Activated CD8-positive, alpha-beta T cell treated with anti-CD3 and anti-CD28 coated beads, Interleukin-2, amount 10 ng/mL, durations not matched to agents 7 days and 5 days (primary cell): Measurements from ENCODE around the gene TMEM74B. TPM values are rescaled to one million over a fixed set of nuclear protein-coding genes. Genes with fewer than 3 reads are reported as not detected.

Experiments
- ATAC-seq: fragments of 150-1000 bp; cut with Tn5 transposase; one replicate; pipeline ENCODE4 v1.10.0; 2021; ENCODE audit warnings: moderate library complexity
- CTCF ChIA-PET: fragments of 350-600 bp; sonication (Branson Sonifier 250); formaldehyde crosslinking; loops from one replicate; lab custom pipeline; 2021; ENCODE audit warnings: antibody characterized with exemption; lab: Charles Lee
- POLR2A ChIA-PET: fragments of 350-600 bp; sonication (Branson Sonifier 250); formaldehyde crosslinking; loops from one replicate; lab custom pipeline; 2021; ENCODE audit warnings: antibody characterized with exemption; lab: Charles Lee
- DNase-seq: peaks from one replicate; pipeline ENCODE4 v3.0.0-alpha.2; 2020
- H3K27ac Mint-ChIP-seq: one replicate; pipeline ENCODE4 v1.8.0; 2021; ENCODE audit warnings: mild to moderate bottlenecking, mixed read lengths
- H3K27me3 Mint-ChIP-seq: one replicate; pipeline ENCODE4 v1.8.0; 2021; ENCODE audit warnings: low read depth, mixed read lengths
- H3K36me3 Mint-ChIP-seq: one replicate; pipeline ENCODE4 v1.8.0; 2021; ENCODE audit warnings: low read depth, mixed read lengths
- H3K4me1 Mint-ChIP-seq: one replicate; pipeline ENCODE4 v1.8.0; 2021; ENCODE audit warnings: low read depth, mixed read lengths
- H3K4me3 Mint-ChIP-seq: one replicate; pipeline ENCODE4 v1.8.0; 2021; ENCODE audit warnings: mild to moderate bottlenecking, mixed read lengths
- H3K9me3 Mint-ChIP-seq: one replicate; pipeline ENCODE4 v1.8.0; 2022; ENCODE audit warnings: mixed read lengths; ENCODE audit not compliant: insufficient read depth
- total RNA-seq, 2 experiments: library from RNA; stranded (reverse); gene quantifications; one replicate each; pipeline ENCODE4 v1.2.3, GENCODE V29; 2021

The TMEM74B gene
- total RNA-seq, 2 experiments from 2014 or later: 0.39 to 1.1 TPM

- no peak for ATAC-seq
- ChIA-PET CTCF (interaction anchor here (0.5 to 3.1 kb wide), 3 partner anchors 9 to 14 kb away, joined by 3 to 17 read pairs (median 3); no protein-coding TSS in a partner anchor), POLR2A (no interaction called here)
- Mint-ChIP-seq H3K4me1 (peaks cover 7% of the 10 kb centered on the region), H3K36me3 (no peaks in the 10 kb centered on the region), H3K27me3 (peaks cover 11% of the 10 kb centered on the region), H3K4me3 (no peak overlapping the region), H3K27ac (no peak overlapping the region), H3K9me3 (no peaks in the 10 kb centered on the region)
- DNase-seq: no peak
Observed at GRCh38 chr20:1203630-1204029, 18.8 kb upstream of the TMEM74B start.

- DNase-seq (no peak), ATAC-seq (no peak)
- POLR2A ChIA-PET: no interaction called here
- Mint-ChIP-seq H3K27ac (no peak within 1 kb of the TSS), H3K4me1 (peaks cover 7% of the 10 kb centered on the region), H3K36me3 (no peaks in the 10 kb centered on the region), H3K9me3 (no peaks in the 10 kb centered on the region), H3K27me3 (peaks cover 8% of the 10 kb centered on the region), H3K4me3 (no peak within 1 kb of the TSS)
- CTCF ChIA-PET: interaction anchor here (0.7 to 3.1 kb wide), 2 partner anchors 10 to 13 kb away, joined by 3 to 17 read pairs; no protein-coding TSS in a partner anchor
Observed at GRCh38 chr20:1202762-1203504, 18.2 kb upstream of the TMEM74B start, which contains the start of gene C20orf202. Gene C20orf202 (plus strand): TSS chr20:1203454. CDS start chr20:1203586, 132 bp downstream.

GRCh38 chr20:1199964-1200363 lies 15.2 kb upstream of the TMEM74B start:
- ATAC-seq: peak; percentile 51
- Mint-ChIP-seq H3K9me3 (no peaks in the 10 kb centered on the region), H3K36me3 (no peaks in the 10 kb centered on the region), H3K4me3 (no peak overlapping the region), H3K27me3 (peaks cover 4% of the 10 kb centered on the region), H3K4me1 (peaks cover 11% of the 10 kb centered on the region), H3K27ac (no peak overlapping the region)
- ChIA-PET CTCF (interaction anchor here (1.4 to 1.6 kb wide), 2 partner anchors 10 to 13 kb away, joined by 3 to 9 read pairs; no protein-coding TSS in a partner anchor), POLR2A (no interaction called here)
- DNase-seq: no peak

GRCh38 chr20:1199212-1199873 lies 14.6 kb upstream of the TMEM74B start:
- POLR2A ChIA-PET: no interaction called here
- no peaks in the 10 kb centered on the region for H3K36me3 Mint-ChIP-seq
- no peak for ATAC-seq
- no peak for DNase-seq
- CTCF ChIA-PET: interaction anchor here (1.4 to 1.6 kb wide), 2 partner anchors 9 to 14 kb away, joined by 3 to 9 read pairs; no protein-coding TSS in a partner anchor
- no peak overlapping the region for H3K27ac Mint-ChIP-seq
- no peak overlapping the region for H3K4me3 Mint-ChIP-seq
- peaks cover 4% of the 10 kb centered on the region for H3K27me3 Mint-ChIP-seq
- H3K9me3 Mint-ChIP-seq: no peaks in the 10 kb centered on the region
- peaks cover 11% of the 10 kb centered on the region for H3K4me1 Mint-ChIP-seq

GRCh38 chr20:1198751-1199150 lies 14.0 kb upstream of the TMEM74B start:
- peaks cover 4% of the 10 kb centered on the region for H3K27me3 Mint-ChIP-seq
- CTCF ChIA-PET: interaction anchor here (1.6 kb wide), 1 partner anchor 14 kb away, joined by 9 read pairs; no protein-coding TSS in a partner anchor
- peaks cover 11% of the 10 kb centered on the region for H3K4me1 Mint-ChIP-seq
- ATAC-seq (no peak), DNase-seq (no peak)
- H3K4me3 Mint-ChIP-seq: no peak overlapping the region
- POLR2A ChIA-PET: no interaction called here
- H3K36me3 Mint-ChIP-seq: no peaks in the 10 kb centered on the region
- H3K27ac Mint-ChIP-seq: no peak overlapping the region
- no peaks in the 10 kb centered on the region for H3K9me3 Mint-ChIP-seq

- H3K27me3 Mint-ChIP-seq: peaks cover 4% of the 10 kb centered on the region
- H3K9me3 Mint-ChIP-seq: no peaks in the 10 kb centered on the region
- no peak overlapping the region for H3K4me3 Mint-ChIP-seq
- ChIA-PET POLR2A (no interaction called here), CTCF (no interaction called here)
- DNase-seq (no peak), ATAC-seq (no peak)
- H3K27ac Mint-ChIP-seq: no peak overlapping the region
- no peaks in the 10 kb centered on the region for H3K36me3 Mint-ChIP-seq
- peaks cover 11% of the 10 kb centered on the region for H3K4me1 Mint-ChIP-seq
Observed at GRCh38 chr20:1197801-1198200, 13.0 kb upstream of the TMEM74B start.

- peaks cover 11% of the 10 kb centered on the region for H3K4me1 Mint-ChIP-seq
- no peak overlapping the region for H3K27ac Mint-ChIP-seq
- ATAC-seq (no peak), DNase-seq (no peak)
- CTCF ChIA-PET: interaction anchor here (1.3 kb wide), 1 partner anchor 10 kb away, joined by 5 read pairs; no protein-coding TSS in a partner anchor
- H3K4me3 Mint-ChIP-seq: no peak overlapping the region
- no peaks in the 10 kb centered on the region for H3K9me3 Mint-ChIP-seq
- POLR2A ChIA-PET: no interaction called here
- no peaks in the 10 kb centered on the region for H3K36me3 Mint-ChIP-seq
- peaks cover 4% of the 10 kb centered on the region for H3K27me3 Mint-ChIP-seq
Observed at GRCh38 chr20:1196634-1197033, 11.9 kb upstream of the TMEM74B start.

- Mint-ChIP-seq H3K36me3 (no peaks in the 10 kb centered on the region), H3K27me3 (peaks cover 13% of the 10 kb centered on the region), H3K4me3 (no peak overlapping the region), H3K4me1 (peaks cover 9% of the 10 kb centered on the region), H3K27ac (no peak overlapping the region), H3K9me3 (no peaks in the 10 kb centered on the region)
- CTCF ChIA-PET: no interaction called here
- DNase-seq (no peak), ATAC-seq (no peak)
- POLR2A ChIA-PET: no interaction called here
Observed at GRCh38 chr20:1195226-1195625, 10.4 kb upstream of the TMEM74B start.

GRCh38 chr20:1191299-1191698 lies 6.5 kb upstream of the TMEM74B start:
- H3K9me3 Mint-ChIP-seq: no peaks in the 10 kb centered on the region
- H3K4me3 Mint-ChIP-seq: no peak overlapping the region
- DNase-seq: no peak
- no peaks in the 10 kb centered on the region for H3K36me3 Mint-ChIP-seq
- ATAC-seq: no peak
- ChIA-PET CTCF (interaction anchor here (0.9 to 2.8 kb wide), 2 partner anchors 22 to 545 kb away, joined by 3 to 7 read pairs; no protein-coding TSS in a partner anchor), POLR2A (no interaction called here)
- H3K27me3 Mint-ChIP-seq: peaks cover 20% of the 10 kb centered on the region
- no peak overlapping the region for H3K27ac Mint-ChIP-seq
- H3K4me1 Mint-ChIP-seq: no peaks in the 10 kb centered on the region

- Mint-ChIP-seq H3K27ac (no peak overlapping the region), H3K4me1 (peaks cover 4% of the 10 kb centered on the region), H3K9me3 (no peaks in the 10 kb centered on the region), H3K4me3 (no peak overlapping the region), H3K27me3 (peaks cover 24% of the 10 kb centered on the region), H3K36me3 (no peaks in the 10 kb centered on the region)
- no peak for DNase-seq
- ATAC-seq: no peak
- CTCF ChIA-PET: interaction anchor here (0.9 to 2.8 kb wide), 3 partner anchors 9 to 545 kb away, joined by 3 to 7 read pairs (median 3); no protein-coding TSS in a partner anchor
- POLR2A ChIA-PET: no interaction called here
Observed at GRCh38 chr20:1190847-1191246, 6.1 kb upstream of the TMEM74B start.

GRCh38 chr20:1189827-1190226 lies 5.0 kb upstream of the TMEM74B start:
- no peak for ATAC-seq
- POLR2A ChIA-PET: no interaction called here
- CTCF ChIA-PET: interaction anchor here (0.8 to 2.8 kb wide), 3 partner anchors 10 to 23 kb away, joined by 3 to 7 read pairs (median 3); partner anchors contain the start of gene C20orf202
- Mint-ChIP-seq H3K27me3 (peaks cover 25% of the 10 kb centered on the region), H3K9me3 (no peaks in the 10 kb centered on the region), H3K4me3 (no peak overlapping the region), H3K36me3 (no peaks in the 10 kb centered on the region), H3K4me1 (peaks cover 5% of the 10 kb centered on the region), H3K27ac (no peak overlapping the region)
- DNase-seq: no peak
